ENCODE measurements around the gene SNRPA1. TPM values are rescaled to one million over a fixed set of nuclear protein-coding genes. Genes with fewer than 3 reads are reported as not detected.

The SNRPA1 gene
- total and polyA plus RNA-seq, 2 donors (not counting 3 experiments of a cell fraction or from before 2014, with no cell fraction given): 68.5 to 82.7 TPM

DNA sequence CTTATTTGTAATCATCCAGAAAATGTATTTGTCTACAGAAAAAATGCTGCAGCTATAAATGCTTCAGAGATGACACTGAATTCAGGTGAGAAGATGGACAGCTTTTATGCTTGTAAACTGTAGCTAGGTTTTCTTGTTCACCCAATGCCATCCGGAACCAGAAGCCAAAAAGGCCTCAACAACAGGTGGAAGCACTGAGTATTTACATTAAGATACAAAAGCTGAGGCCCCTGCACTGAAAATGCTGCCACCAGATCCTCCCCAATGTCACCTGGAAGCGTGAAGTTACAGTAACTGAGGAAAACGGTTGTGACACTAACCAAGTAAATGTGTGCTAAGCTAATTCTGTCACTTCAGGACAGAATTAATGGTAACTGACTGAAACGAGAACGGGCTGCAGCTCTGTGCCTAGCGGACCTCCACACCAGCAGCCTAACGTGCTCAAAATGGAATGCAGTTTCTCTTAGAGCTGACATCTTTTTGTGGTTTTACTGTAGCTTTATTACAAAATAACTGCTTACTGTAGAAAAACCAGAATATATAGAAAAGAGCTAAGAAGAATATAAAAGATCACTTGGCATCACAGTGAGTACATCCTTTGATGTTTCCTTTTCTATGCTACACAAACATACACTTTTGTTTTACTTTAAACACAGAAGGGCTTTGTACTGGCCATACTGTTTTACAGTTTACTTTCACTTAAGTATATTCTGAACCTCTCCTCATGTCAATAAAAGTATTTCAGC lies 50.8 kb downstream of the SNRPA1 start:
- Histone ChIP-seq H3K9ac (replicated peaks; ENCODE audit: extremely low read depth, insufficient read depth, low read length) (no peak overlapping the region), H3K9me1 (replicated peaks; ENCODE audit: control insufficient read depth, extremely low read depth, insufficient read depth, low read length) (no peaks in the 10 kb centered on the region), H3K36me3 (ENCODE audit: control insufficient read depth in 2 of 2, extremely low read depth in 1 of 2, insufficient read depth in 2 of 2, low read length in 2 of 2) (no peaks in the 10 kb centered on the region), H3K79me2 (ENCODE audit: control insufficient read depth, insufficient read depth, low read length) (peaks cover 98% of the 10 kb centered on the region), H3K27me3 (ENCODE audit: control insufficient read depth in 2 of 2, insufficient read depth in 2 of 2, low read length in 2 of 2) (no peaks in the 10 kb centered on the region), H4K20me1 (replicated peaks; ENCODE audit: control insufficient read depth, extremely low read depth, insufficient read depth, low read length) (peaks cover 18% of the 10 kb centered on the region), H3K4me2 (ENCODE audit: insufficient read depth, low read length) (no peak overlapping the region), H3K9me3 (replicated peaks; ENCODE audit: control insufficient read depth, insufficient read depth, low read length) (no peaks in the 10 kb centered on the region), H3K4me3 (replicated peaks in 1 of 3; ENCODE audit: insufficient read depth in 1 of 3, low read depth in 1 of 3, low read length in 3 of 3) (no peak overlapping the region), H2AFZ (ENCODE audit: low read depth, low read length) (no peak overlapping the region), H3K4me1 (ENCODE audit: control insufficient read depth, extremely low read depth, insufficient read depth, low read length) (peaks cover 48% of the 10 kb centered on the region), H3K27ac (ENCODE audit: insufficient read depth, low read depth, low read length) (no peak overlapping the region)
- no peak for TF ChIP-seq MYC (IDR thresholded peaks at IDR 0.05; ENCODE audit: low read depth, low read length)
- TF ChIP-seq, protein P1, sequence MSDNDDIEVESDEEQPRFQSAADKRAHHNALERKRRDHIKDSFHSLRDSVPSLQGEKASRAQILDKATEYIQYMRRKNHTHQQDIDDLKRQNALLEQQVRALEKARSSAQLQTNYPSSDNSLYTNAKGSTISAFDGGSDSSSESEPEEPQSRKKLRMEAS (IDR thresholded peaks at IDR 0.05; ENCODE audit: insufficient read depth, insufficient read length): no peak
- TF ChIP-seq POLR2AphosphoS5 (IDR thresholded peaks at IDR 0.05; ENCODE audit: insufficient read depth, low read depth, low read length): no peak
- TF ChIP-seq GATA2 (IDR thresholded peaks at IDR 0.05; ENCODE audit: insufficient read depth, insufficient read length, low read depth, low read length): no peak
- no peak for TF ChIP-seq EZH2 (IDR thresholded peaks at IDR 0.05; ENCODE audit: borderline replicate concordance, low read depth, low read length, severe bottlenecking)
- no peak for TF ChIP-seq POLR2A (IDR thresholded peaks at IDR 0.05; ENCODE audit: low read depth, low read length)
- TF ChIP-seq, protein P2, sequence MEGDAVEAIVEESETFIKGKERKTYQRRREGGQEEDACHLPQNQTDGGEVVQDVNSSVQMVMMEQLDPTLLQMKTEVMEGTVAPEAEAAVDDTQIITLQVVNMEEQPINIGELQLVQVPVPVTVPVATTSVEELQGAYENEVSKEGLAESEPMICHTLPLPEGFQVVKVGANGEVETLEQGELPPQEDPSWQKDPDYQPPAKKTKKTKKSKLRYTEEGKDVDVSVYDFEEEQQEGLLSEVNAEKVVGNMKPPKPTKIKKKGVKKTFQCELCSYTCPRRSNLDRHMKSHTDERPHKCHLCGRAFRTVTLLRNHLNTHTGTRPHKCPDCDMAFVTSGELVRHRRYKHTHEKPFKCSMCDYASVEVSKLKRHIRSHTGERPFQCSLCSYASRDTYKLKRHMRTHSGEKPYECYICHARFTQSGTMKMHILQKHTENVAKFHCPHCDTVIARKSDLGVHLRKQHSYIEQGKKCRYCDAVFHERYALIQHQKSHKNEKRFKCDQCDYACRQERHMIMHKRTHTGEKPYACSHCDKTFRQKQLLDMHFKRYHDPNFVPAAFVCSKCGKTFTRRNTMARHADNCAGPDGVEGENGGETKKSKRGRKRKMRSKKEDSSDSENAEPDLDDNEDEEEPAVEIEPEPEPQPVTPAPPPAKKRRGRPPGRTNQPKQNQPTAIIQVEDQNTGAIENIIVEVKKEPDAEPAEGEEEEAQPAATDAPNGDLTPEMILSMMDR (IDR thresholded peaks at IDR 0.05; ENCODE audit: extremely low read depth in 1 of 2, insufficient read depth in 1 of 2, low read depth in 1 of 2, low read length in 2 of 2): no peak
- no peak for TF ChIP-seq FOS (IDR thresholded peaks at IDR 0.05; ENCODE audit: borderline replicate concordance, insufficient read depth, low read length)
- no peak for TF ChIP-seq JUN (IDR thresholded peaks at IDR 0.05; ENCODE audit: borderline replicate concordance, insufficient read depth, insufficient read length, low read depth)
- CTCF ChIA-PET: interaction anchor here (0.7 to 1.9 kb wide), 6 partner anchors 8 to 229 kb away, joined by 3 to 7 read pairs (median 4); partner anchors contain the start of gene CHSY1
- no peak for DNase-seq (ENCODE audit: low read depth, low spot score)
- no peak for FAIRE-seq
- POLR2A ChIA-PET: interaction anchor here (1.5 kb wide), 1 partner anchor 68 kb away, joined by 3 read pairs; no protein-coding TSS in a partner anchor
- no TSS peak for BruUV-seq (replicated peaks)
- dilution Hi-C loops (cut with MboI; ENCODE audit: extremely low pct_ligation_motif_present, low sequenced_read_pairs): loop anchor here (5.0 kb wide), 1 partner anchor 37 kb away; no protein-coding TSS in a partner anchor
- intact Hi-C loops (cut with micrococcal nuclease): no loop called here

Measured in endothelial cell of umbilical vein (primary cell).